Measurements from ENCODE around the gene MRGPRG.

The MRGPRG gene

GRCh38 chr11:3207526-3208189 is 11.0 kb downstream of the MRGPRG start:
- no peak for DNase-seq (ENCODE audit: low read depth)

- no peak for DNase-seq (ENCODE audit: low read depth)
Measured at GRCh38 chr11:3206922-3207204, 11.8 kb downstream of the MRGPRG start.

- DNase-seq (ENCODE audit: low read depth) = no peak
Measured at GRCh38 chr11:3206156-3206921, 12.3 kb downstream of the MRGPRG start.

- DNase-seq (ENCODE audit: low read depth) = no peak
Measured at GRCh38 chr11:3205261-3206155, 13.1 kb downstream of the MRGPRG start.

- DNase-seq (ENCODE audit: low read depth) = no peak
Measured at GRCh38 chr11:3204141-3205015, 14.2 kb downstream of the MRGPRG start.

- DNase-seq (ENCODE audit: low read depth) = no peak
Measured at GRCh38 chr11:3203221-3204043, 15.2 kb downstream of the MRGPRG start.

GRCh38 chr11:3202759-3203158 is 15.9 kb downstream of the MRGPRG start:
- no peak for DNase-seq (ENCODE audit: low read depth)

GRCh38 chr11:3202305-3202704 is 16.3 kb downstream of the MRGPRG start:
- DNase-seq (ENCODE audit: low read depth) = no peak

GRCh38 chr11:3201677-3202181 is 16.9 kb downstream of the MRGPRG start:
- no peak for DNase-seq (ENCODE audit: low read depth)

- DNase-seq (ENCODE audit: low read depth) = no peak
Measured at GRCh38 chr11:3201112-3201581, 17.5 kb downstream of the MRGPRG start.

- no peak for DNase-seq (ENCODE audit: low read depth)
Measured at GRCh38 chr11:3200388-3201111, 18.1 kb downstream of the MRGPRG start.

- no peak for DNase-seq (ENCODE audit: low read depth)
Measured at GRCh38 chr11:3199537-3200295, 18.9 kb downstream of the MRGPRG start.

- no peak for DNase-seq (ENCODE audit: low read depth)
Measured at GRCh38 chr11:3198815-3199214, 19.8 kb downstream of the MRGPRG start.

- no peak for DNase-seq (ENCODE audit: low read depth)
Measured at GRCh38 chr11:3197878-3198528, 20.6 kb downstream of the MRGPRG start.

- no peak for DNase-seq (ENCODE audit: low read depth)
Measured at GRCh38 chr11:3197044-3197695, 21.4 kb downstream of the MRGPRG start.

GRCh38 chr11:3196161-3197043 is 22.2 kb downstream of the MRGPRG start:
- DNase-seq (ENCODE audit: low read depth) = no peak

Measured in GM04503 (cell line).